Large intestine (tissue), 3 donors: ENCODE results near the gene AMER1. TPM values are rescaled to one million over a fixed set of nuclear protein-coding genes. Genes with fewer than 3 reads are reported as not detected.

Experiments
- DNase-seq, 2 donors: peaks; one replicate each; pipeline versions ENCODE4 v3.0.0 to v3.0.0-alpha.2; 2013
- H3K27ac ChIP-seq: one replicate; pipeline ENCODE4 v1.5.1; 2013; ENCODE audit warnings: low read length
- H3K27me3 ChIP-seq: 2 replicates; pipeline ENCODE4 v1.6.1; 2013; ENCODE audit warnings: low read length; ENCODE audit not compliant: control insufficient read depth, insufficient read depth
- H3K36me3 ChIP-seq: 2 replicates; pipeline ENCODE4 v1.6.1; 2013; ENCODE audit warnings: low read length; ENCODE audit not compliant: control insufficient read depth, insufficient read depth
- H3K4me1 ChIP-seq: one replicate; pipeline ENCODE4 v1.6.1; 2013; ENCODE audit warnings: low read length; ENCODE audit not compliant: control insufficient read depth, insufficient read depth
- H3K4me3 ChIP-seq: one replicate; pipeline ENCODE4 v1.5.1; 2013; ENCODE audit warnings: low read length
- H3K9me3 ChIP-seq: one replicate; pipeline ENCODE4 v1.6.1; 2013; ENCODE audit warnings: mild to moderate bottlenecking, low read depth, low read length, moderate library complexity; ENCODE audit not compliant: control insufficient read depth
- WGBS: methylation state at CpG from one replicate; pipeline ENCODE4 v1.1.5; 2013; ENCODE audit warnings: low lambda C conversion rate; ENCODE audit not compliant: insufficient coverage; 5-methylcytosine and 5-hydroxymethylcytosine counted together
- polyA plus RNA-seq: library from polyadenylated mRNA; unstranded; fragments of 120-200 nt; gene quantifications from one replicate; pipeline ENCODE4 v1.2.1, GENCODE V29; 2013

Gene AMER1
- polyA plus RNA-seq, 1 donor, result 5.1 TPM

DNA sequence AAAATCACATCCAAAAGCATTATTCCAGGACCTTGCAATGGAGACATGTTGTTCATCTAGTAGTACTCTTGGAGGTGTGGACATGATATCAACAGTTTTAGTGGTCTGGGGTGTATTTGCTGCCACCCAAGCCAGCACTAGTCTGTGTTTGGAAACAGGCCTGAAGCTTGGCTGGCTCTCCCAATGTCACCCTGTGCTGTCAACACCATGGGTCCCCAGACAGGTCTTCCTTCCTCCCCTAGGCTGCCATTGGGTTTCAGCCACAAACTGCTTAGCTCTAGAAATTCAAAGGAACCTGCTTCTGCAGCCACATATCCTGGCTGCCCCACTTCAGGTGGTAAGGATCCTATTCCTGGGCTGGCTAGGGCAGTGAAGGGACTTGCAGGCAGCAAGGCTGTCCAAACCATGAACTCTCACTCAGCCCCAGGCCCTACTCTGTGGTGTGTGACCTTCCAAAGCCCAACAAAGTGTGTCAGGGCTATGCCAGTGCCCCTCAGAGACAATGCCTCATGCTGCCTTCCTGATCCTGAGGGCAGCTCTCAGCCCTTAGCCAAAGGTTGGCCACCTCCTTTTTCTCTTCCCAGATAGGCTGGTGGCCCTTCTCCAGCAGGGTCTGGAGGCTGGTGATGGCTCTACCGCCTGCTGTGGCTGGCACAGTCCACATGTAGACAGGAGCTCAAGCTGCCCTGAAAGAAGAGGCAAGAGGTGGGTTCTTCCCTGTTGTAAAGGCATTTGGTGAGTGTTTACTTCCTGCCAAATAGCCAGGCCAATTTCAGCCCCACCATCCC is 18.3 kb downstream of the AMER1 start:
- no peak overlapping the region for H3K4me3 ChIP-seq
- H3K27me3 ChIP-seq, result no peaks in the 10 kb centered on the region
- H3K4me1 ChIP-seq, result no peaks in the 10 kb centered on the region
- peaks cover 22% of the 10 kb centered on the region for H3K36me3 ChIP-seq
- no peak for DNase-seq
- H3K27ac ChIP-seq, result no peak overlapping the region
- WGBS, result no CpG with 5 or more reads among the region's 1 CpG
- no peaks in the 10 kb centered on the region for H3K9me3 ChIP-seq

DNA sequence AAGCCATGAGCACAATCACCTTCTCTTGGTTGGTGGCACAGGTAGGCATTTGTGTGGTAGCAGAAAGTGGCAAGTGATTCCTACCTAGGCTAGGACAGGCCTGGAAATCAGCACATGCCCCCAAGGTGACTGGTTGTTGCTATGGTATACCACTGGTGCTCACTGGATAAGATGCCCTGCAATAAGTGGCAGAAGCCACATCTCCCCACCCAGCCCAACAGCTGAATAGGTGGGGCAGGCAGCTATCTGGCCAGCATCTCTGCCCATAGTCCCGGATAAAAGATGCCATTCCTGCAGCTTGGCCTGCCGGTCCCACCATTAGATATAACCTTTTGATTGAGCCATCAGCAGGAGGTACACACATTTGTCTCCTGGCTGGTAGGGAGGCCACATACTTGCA is 21.1 kb downstream of the AMER1 start:
- Histone ChIP-seq H3K27ac (no peak overlapping the region), H3K27me3 (no peaks in the 10 kb centered on the region), H3K36me3 (peaks cover 3% of the 10 kb centered on the region), H3K9me3 (no peaks in the 10 kb centered on the region), H3K4me1 (no peaks in the 10 kb centered on the region), H3K4me3 (no peak overlapping the region)
- no CpG with 5 or more reads among the region's 2 CpGs for WGBS
- DNase-seq, result no peak

DNA sequence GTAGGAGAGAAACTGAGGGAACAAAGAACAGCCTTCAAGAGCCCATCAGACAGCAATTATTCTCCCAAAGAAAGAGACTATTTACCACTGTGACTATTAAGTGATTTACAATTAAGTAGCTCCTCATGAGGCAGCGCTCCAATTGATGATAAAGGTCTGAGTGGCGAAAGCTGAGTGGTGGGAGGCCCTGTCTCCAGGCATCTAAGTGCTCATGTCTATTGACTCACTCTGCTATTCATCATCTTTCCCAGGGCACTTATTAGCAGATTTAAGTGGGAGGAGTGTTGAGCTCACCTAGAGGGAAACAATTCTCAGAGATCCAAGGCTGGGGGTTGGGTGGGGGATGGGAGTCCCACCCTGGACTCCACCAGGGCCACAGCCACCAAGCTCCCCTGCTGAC is 23.3 kb downstream of the AMER1 start:
- H3K4me3 ChIP-seq, result no peak overlapping the region
- DNase-seq, result no peak
- no CpG with 5 or more reads among the region's 2 CpGs for WGBS
- no peaks in the 10 kb centered on the region for H3K27me3 ChIP-seq
- no peaks in the 10 kb centered on the region for H3K9me3 ChIP-seq
- H3K27ac ChIP-seq, result no peak overlapping the region
- no peaks in the 10 kb centered on the region for H3K4me1 ChIP-seq
- no peaks in the 10 kb centered on the region for H3K36me3 ChIP-seq

DNA sequence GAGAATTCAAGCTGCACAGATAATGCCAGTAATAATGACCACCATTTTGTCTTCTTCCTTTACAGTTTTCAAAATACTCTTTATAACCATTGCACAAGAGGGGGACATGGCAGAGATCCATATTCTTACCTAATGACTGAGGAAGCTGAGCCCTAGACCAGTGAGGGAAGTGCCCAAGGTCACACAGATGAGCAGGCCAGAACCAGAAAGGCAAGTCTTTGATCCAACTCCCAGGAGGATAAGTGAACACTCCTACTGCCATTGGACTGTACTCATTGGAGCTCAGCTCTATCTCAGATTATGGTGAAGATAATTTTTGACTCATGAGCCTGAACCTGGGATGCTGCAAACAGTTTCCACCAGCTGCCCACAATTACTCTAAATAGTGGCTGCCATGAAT is 28.6 kb downstream of the AMER1 start:
- no peak for DNase-seq
- H3K4me3 ChIP-seq, result no peak overlapping the region
- H3K4me1 ChIP-seq, result no peaks in the 10 kb centered on the region
- no peaks in the 10 kb centered on the region for H3K9me3 ChIP-seq
- H3K27ac ChIP-seq, result no peak overlapping the region
- no peaks in the 10 kb centered on the region for H3K36me3 ChIP-seq
- H3K27me3 ChIP-seq, result no peaks in the 10 kb centered on the region

DNA sequence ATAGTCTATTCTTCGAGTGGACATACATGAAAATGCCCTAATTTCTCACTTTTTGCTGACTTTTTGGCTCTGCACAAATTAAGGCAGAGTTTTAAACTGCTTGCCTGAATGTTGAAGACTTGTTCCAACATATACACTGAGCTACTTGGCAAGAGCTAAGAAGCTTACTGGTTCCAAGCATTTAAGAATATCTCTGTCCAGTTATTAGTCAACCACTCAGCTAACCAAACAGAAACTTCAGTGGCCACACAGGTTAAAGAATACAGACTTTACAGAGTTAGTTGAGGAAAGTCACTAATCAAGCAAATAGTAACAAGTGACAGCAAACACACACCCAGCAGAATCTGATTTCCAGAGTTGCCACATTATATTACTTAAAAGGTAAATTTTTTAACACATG is 35.5 kb downstream of the AMER1 start:
- no peak overlapping the region for H3K4me3 ChIP-seq
- H3K4me1 ChIP-seq, result no peaks in the 10 kb centered on the region
- H3K36me3 ChIP-seq, result no peaks in the 10 kb centered on the region
- no peak overlapping the region for H3K27ac ChIP-seq
- DNase-seq, result no peak
- WGBS, result 80% methylated on average over 1 of the region's 1 CpG
- no peaks in the 10 kb centered on the region for H3K27me3 ChIP-seq
- H3K9me3 ChIP-seq, result no peaks in the 10 kb centered on the region

DNA sequence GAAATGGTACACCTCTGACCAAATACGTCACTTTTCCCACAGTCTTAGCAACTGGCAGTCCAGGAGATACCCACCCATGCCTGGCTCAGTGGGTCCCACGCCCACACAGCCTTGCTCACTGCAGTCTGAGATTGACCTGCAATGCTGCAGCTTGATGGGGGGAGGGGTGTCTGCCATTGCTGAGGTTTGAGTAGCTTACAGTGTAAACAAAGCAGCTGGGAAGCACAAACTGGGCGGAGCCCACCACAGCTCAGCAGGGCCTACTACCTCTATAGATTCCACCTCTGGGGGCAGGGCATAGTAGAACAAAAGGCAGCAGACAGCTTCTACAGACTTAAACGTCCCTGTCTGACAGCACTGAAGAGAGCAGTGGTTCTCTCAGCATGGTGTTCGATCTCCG is 52.7 kb downstream of the AMER1 start:
- no peaks in the 10 kb centered on the region for H3K36me3 ChIP-seq
- no CpG with 5 or more reads among the region's 6 CpGs for WGBS
- no peaks in the 10 kb centered on the region for H3K27me3 ChIP-seq
- H3K9me3 ChIP-seq, result no peaks in the 10 kb centered on the region
- H3K27ac ChIP-seq, result no peak overlapping the region
- no peak overlapping the region for H3K4me3 ChIP-seq
- no peaks in the 10 kb centered on the region for H3K4me1 ChIP-seq
- DNase-seq, result no peak

DNA sequence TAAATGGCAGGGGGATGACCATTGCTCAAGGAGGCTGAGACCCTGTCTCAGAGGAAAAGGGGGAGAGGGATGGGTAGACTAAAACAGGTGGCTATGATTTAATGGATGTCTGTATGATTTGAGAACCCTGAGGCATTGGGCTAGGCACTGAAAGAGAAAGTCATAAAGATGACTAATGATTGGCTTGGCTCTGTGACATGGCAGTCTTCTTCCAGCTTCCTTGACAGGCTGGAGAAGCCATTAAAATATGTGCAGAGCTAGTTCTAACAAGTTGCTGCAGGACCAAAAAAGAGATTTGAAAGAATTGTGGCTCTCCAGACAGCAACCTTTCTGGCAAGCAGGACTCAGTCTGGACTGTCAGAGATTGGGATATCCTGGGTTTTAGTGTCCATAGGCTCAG is 53.6 kb downstream of the AMER1 start:
- no peak for DNase-seq
- Histone ChIP-seq H3K27ac (no peak overlapping the region), H3K36me3 (no peaks in the 10 kb centered on the region), H3K4me1 (no peaks in the 10 kb centered on the region), H3K4me3 (no peak overlapping the region), H3K27me3 (no peaks in the 10 kb centered on the region), H3K9me3 (no peaks in the 10 kb centered on the region)

DNA sequence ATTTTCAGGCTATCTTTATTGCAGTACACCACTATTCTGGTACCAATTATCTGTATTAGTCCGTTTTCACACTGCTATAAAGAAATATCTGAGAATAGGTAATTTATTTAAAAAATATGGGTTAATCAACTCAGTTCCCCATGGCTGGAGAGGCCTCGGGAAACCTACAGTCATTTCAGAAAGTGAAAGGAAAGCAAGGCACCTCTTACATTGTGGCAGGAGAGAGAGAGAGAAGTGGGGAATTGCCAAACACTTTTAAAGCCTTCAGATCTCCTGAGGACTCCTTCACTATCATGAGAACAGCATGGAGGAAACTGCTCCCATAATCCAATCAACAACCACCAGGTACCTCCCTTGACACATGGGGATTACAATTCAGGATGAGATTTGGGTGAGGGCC is 54.7 kb downstream of the AMER1 start:
- Histone ChIP-seq H3K9me3 (no peaks in the 10 kb centered on the region), H3K4me1 (no peaks in the 10 kb centered on the region), H3K27ac (no peak overlapping the region), H3K36me3 (no peaks in the 10 kb centered on the region), H3K27me3 (no peaks in the 10 kb centered on the region), H3K4me3 (no peak overlapping the region)
- DNase-seq, result no peak
- WGBS, result no CpG with 5 or more reads among the region's 2 CpGs

Other genes with a start within 250 kb of the AMER1 start
- gene ASB12, start 24.9 kb upstream of the AMER1 start, polyA plus RNA-seq, result 0.52 TPM
- gene MTMR8, start 189.7 kb upstream of the AMER1 start, polyA plus RNA-seq, result 2.1 TPM